Measurements from ENCODE around the gene RABGAP1L. TPM values are rescaled to one million over a fixed set of nuclear protein-coding genes. Genes with fewer than 3 reads are reported as not detected.
A peak's percentile ranks its signal among the peaks of the same experiment; 100 is the strongest.
"Not testable (repeated sequence)": the region's sequence is repeated elsewhere in the genome, so short reads cannot be mapped to it uniquely, and the experiment has no call there.

RABGAP1L gene
- total RNA-seq, 2 donors from 2014 or later, result 53.4 to 101 TPM

GRCh38 chr1:174797398-174797797 is 638.1 kb downstream of the RABGAP1L start:
- DNase-seq (ENCODE audit: low spot score) (no peak), ATAC-seq (no peak)
- Mint-ChIP-seq H3K9me3 (no peaks in the 10 kb centered on the region), H3K36me3 (no peaks in the 10 kb centered on the region), H3K27ac (peak overlapping the region in 1 of 2 donors; percentile 53), H3K4me1 (ENCODE audit: low read depth in 2 of 2) (peaks cover 3 to 7% of the 10 kb centered on the region in 2 donors), H3K4me3 (no peak overlapping the region), H3K27me3 (no peaks in the 10 kb centered on the region)

- Mint-ChIP-seq H3K27me3 (no peaks in the 10 kb centered on the region), H3K27ac (no peak overlapping the region), H3K4me3 (no peak overlapping the region), H3K4me1 (ENCODE audit: low read depth in 2 of 2) (peaks cover 3 to 7% of the 10 kb centered on the region in 2 donors), H3K9me3 (no peaks in the 10 kb centered on the region), H3K36me3 (no peaks in the 10 kb centered on the region)
- no peak for ATAC-seq
- DNase-seq (ENCODE audit: low spot score), result no peak
Measured at GRCh38 chr1:174799136-174799479, 639.8 kb downstream of the RABGAP1L start.

- no peak overlapping the region for H3K4me3 Mint-ChIP-seq
- no peaks in the 10 kb centered on the region for H3K36me3 Mint-ChIP-seq
- no peaks in the 10 kb centered on the region for H3K27me3 Mint-ChIP-seq
- no peak overlapping the region for H3K27ac Mint-ChIP-seq
- H3K9me3 Mint-ChIP-seq, result no peaks in the 10 kb centered on the region
- ATAC-seq, result peak; percentile 24 to 41
- no peak for DNase-seq (ENCODE audit: low spot score)
- peaks cover 3 to 7% of the 10 kb centered on the region in 2 donors for H3K4me1 Mint-ChIP-seq (ENCODE audit: low read depth in 2 of 2)
Measured at GRCh38 chr1:174800216-174800851, 641.0 kb downstream of the RABGAP1L start.

- Mint-ChIP-seq H3K9me3 (no peaks in the 10 kb centered on the region), H3K4me3 (no peak overlapping the region), H3K4me1 (ENCODE audit: low read depth in 2 of 2) (peaks cover 3 to 7% of the 10 kb centered on the region in 2 donors), H3K27ac (no peak overlapping the region), H3K36me3 (no peaks in the 10 kb centered on the region), H3K27me3 (no peaks in the 10 kb centered on the region)
- no peak for DNase-seq (ENCODE audit: low spot score)
- ATAC-seq, result no peak
Measured at GRCh38 chr1:174800876-174801275, 641.6 kb downstream of the RABGAP1L start.

GRCh38 chr1:174809755-174810280 is 650.5 kb downstream of the RABGAP1L start:
- peaks cover 5% of the 10 kb centered on the region for H3K36me3 Mint-ChIP-seq
- peak overlapping the region; percentile 54 for H3K4me3 Mint-ChIP-seq
- ATAC-seq (peak in 1 of 2 donors; percentile 44), DNase-seq (ENCODE audit: low spot score) (no peak)
- H3K4me1 Mint-ChIP-seq (ENCODE audit: low read depth in 2 of 2), result peaks cover 10 to 19% of the 10 kb centered on the region in 2 donors
- peak overlapping the region in 1 of 2 donors; percentile 42 for H3K27ac Mint-ChIP-seq
- H3K9me3 Mint-ChIP-seq, result no peaks in the 10 kb centered on the region
- H3K27me3 Mint-ChIP-seq, result no peaks in the 10 kb centered on the region

- Mint-ChIP-seq H3K27ac (no peak overlapping the region), H3K4me3 (no peak overlapping the region), H3K9me3 (no peaks in the 10 kb centered on the region), H3K36me3 (peaks cover 5% of the 10 kb centered on the region), H3K27me3 (no peaks in the 10 kb centered on the region), H3K4me1 (ENCODE audit: low read depth in 2 of 2) (peaks cover 13 to 24% of the 10 kb centered on the region in 2 donors)
- no peak for ATAC-seq
- DNase-seq (ENCODE audit: low spot score), result no peak
Measured at GRCh38 chr1:174812016-174812415, 652.7 kb downstream of the RABGAP1L start.

GRCh38 chr1:174812656-174813055 is 653.3 kb downstream of the RABGAP1L start:
- ATAC-seq, result no peak
- Mint-ChIP-seq H3K27me3 (no peaks in the 10 kb centered on the region), H3K9me3 (no peaks in the 10 kb centered on the region), H3K4me3 (no peak overlapping the region), H3K4me1 (ENCODE audit: low read depth in 2 of 2) (peaks cover 18 to 31% of the 10 kb centered on the region in 2 donors), H3K36me3 (peaks cover 5% of the 10 kb centered on the region), H3K27ac (peak overlapping the region in 1 of 2 donors; percentile 4)
- DNase-seq (ENCODE audit: low spot score), result no peak

- ATAC-seq (peak; percentile 77 to 96), DNase-seq (ENCODE audit: low spot score) (no peak)
- H3K27me3 Mint-ChIP-seq, result no peaks in the 10 kb centered on the region
- peaks cover 23 to 41% of the 10 kb centered on the region in 2 donors for H3K4me1 Mint-ChIP-seq (ENCODE audit: low read depth in 2 of 2)
- H3K36me3 Mint-ChIP-seq, result peaks cover 5% of the 10 kb centered on the region
- no peaks in the 10 kb centered on the region for H3K9me3 Mint-ChIP-seq
- peak overlapping the region in 1 of 2 donors; percentile 22 for H3K27ac Mint-ChIP-seq
- peak overlapping the region; percentile 22 for H3K4me3 Mint-ChIP-seq
Measured at GRCh38 chr1:174815036-174815435, 655.7 kb downstream of the RABGAP1L start.

- H3K4me3 Mint-ChIP-seq, result no peak overlapping the region
- no peaks in the 10 kb centered on the region for H3K27me3 Mint-ChIP-seq
- DNase-seq (ENCODE audit: low spot score), result no peak
- no peak for ATAC-seq
- H3K36me3 Mint-ChIP-seq, result peaks cover 5% of the 10 kb centered on the region
- H3K9me3 Mint-ChIP-seq, result no peaks in the 10 kb centered on the region
- no peak overlapping the region for H3K27ac Mint-ChIP-seq
- H3K4me1 Mint-ChIP-seq (ENCODE audit: low read depth in 2 of 2), result peaks cover 23 to 43% of the 10 kb centered on the region in 2 donors
Measured at GRCh38 chr1:174815474-174815908, 656.2 kb downstream of the RABGAP1L start.

- not testable (repeated sequence) for H3K4me3 Mint-ChIP-seq; H3K27ac Mint-ChIP-seq; H3K27me3 Mint-ChIP-seq; H3K36me3 Mint-ChIP-seq; DNase-seq (ENCODE audit: low spot score); H3K9me3 Mint-ChIP-seq; ATAC-seq
- H3K4me1 Mint-ChIP-seq (ENCODE audit: low read depth in 2 of 2), result peaks cover 26 to 43% of the 10 kb centered on the region in 2 donors
Measured at GRCh38 chr1:174816621-174817020, 657.3 kb downstream of the RABGAP1L start.

GRCh38 chr1:174818014-174818616 is 658.8 kb downstream of the RABGAP1L start:
- no peaks in the 10 kb centered on the region for H3K9me3 Mint-ChIP-seq
- H3K27ac Mint-ChIP-seq, result no peak overlapping the region
- no peaks in the 10 kb centered on the region for H3K27me3 Mint-ChIP-seq
- DNase-seq (ENCODE audit: low spot score) (no peak), ATAC-seq (peak in 1 of 2 donors; percentile 32)
- H3K36me3 Mint-ChIP-seq, result peaks cover 2% of the 10 kb centered on the region
- H3K4me3 Mint-ChIP-seq, result no peak overlapping the region
- peaks cover 20 to 37% of the 10 kb centered on the region in 2 donors for H3K4me1 Mint-ChIP-seq (ENCODE audit: low read depth in 2 of 2)

GRCh38 chr1:174818951-174819350 is 659.6 kb downstream of the RABGAP1L start:
- Mint-ChIP-seq H3K36me3 (no peaks in the 10 kb centered on the region), H3K27me3 (no peaks in the 10 kb centered on the region), H3K27ac (no peak overlapping the region), H3K9me3 (no peaks in the 10 kb centered on the region), H3K4me3 (no peak overlapping the region), H3K4me1 (ENCODE audit: low read depth in 2 of 2) (peaks cover 20 to 37% of the 10 kb centered on the region in 2 donors)
- ATAC-seq (no peak), DNase-seq (ENCODE audit: low spot score) (no peak)

- ATAC-seq (no peak), DNase-seq (ENCODE audit: low spot score) (no peak)
- no peak overlapping the region for H3K4me3 Mint-ChIP-seq
- peaks cover 20 to 37% of the 10 kb centered on the region in 2 donors for H3K4me1 Mint-ChIP-seq (ENCODE audit: low read depth in 2 of 2)
- H3K36me3 Mint-ChIP-seq, result no peaks in the 10 kb centered on the region
- H3K27ac Mint-ChIP-seq, result no peak overlapping the region
- no peaks in the 10 kb centered on the region for H3K9me3 Mint-ChIP-seq
- no peaks in the 10 kb centered on the region for H3K27me3 Mint-ChIP-seq
Measured at GRCh38 chr1:174819596-174819995, 660.3 kb downstream of the RABGAP1L start.

GRCh38 chr1:174825127-174825526 is 665.8 kb downstream of the RABGAP1L start:
- no peaks in the 10 kb centered on the region for H3K9me3 Mint-ChIP-seq
- DNase-seq (ENCODE audit: low spot score) (no peak), ATAC-seq (no peak)
- H3K27ac Mint-ChIP-seq, result no peak overlapping the region
- no peak overlapping the region for H3K4me3 Mint-ChIP-seq
- H3K4me1 Mint-ChIP-seq (ENCODE audit: low read depth in 2 of 2), result peaks cover 8 to 13% of the 10 kb centered on the region in 2 donors
- H3K36me3 Mint-ChIP-seq, result no peaks in the 10 kb centered on the region
- no peaks in the 10 kb centered on the region for H3K27me3 Mint-ChIP-seq

All from natural killer cell treated with Interleukin-12 subunit alpha and Interleukin-12 subunit beta and Interleukin-15 and Interleukin-18, amount 100 ng/mL, for 72 hours (primary cell).